GM12878 (cell line): ENCODE data around the gene TUB. TPM values are rescaled to one million over a fixed set of nuclear protein-coding genes. Genes with fewer than 3 reads are reported as not detected.

Source experiments
- ATAC-seq: fragments of 200-7000 bp; cut with Tn5 transposase; 3 replicates; pipeline ENCODE4 v1.9.1; 2020; ENCODE audit warnings: mild to moderate bottlenecking, moderate library complexity
- BruUV-seq: library from RNA; stranded (reverse); fragments of 400-500 nt; replicated peaks from 2 replicates; lab custom pipeline; 2021; lab: Mats Ljungman, UMichigan
- CTCF ChIA-PET: fragments of 300-600 bp; sonication (Branson Sonifier 250); formaldehyde crosslinking; extraction: SDS; loops from one replicate; lab custom pipeline; 2021; ENCODE audit warnings: inconsistent platforms; lab: Yijun Ruan, JAX
- POLR2A ChIA-PET: fragments of 350-600 bp; formaldehyde crosslinking; extraction: SDS; loops from one replicate; lab custom pipeline; 2021; ENCODE audit warnings: inconsistent platforms; lab: Charles Lee
- RAD21 ChIA-PET: fragments of 300-600 bp; sonication (Branson Sonifier 250); formaldehyde crosslinking; loops from one replicate; lab custom pipeline; 2023; ENCODE audit warnings: antibody characterized with exemption; ENCODE audit not compliant: unreplicated experiment; lab: Charles Lee
- SMC1A ChIA-PET: fragments of 300-600 bp; sonication (Branson Sonifier 250); formaldehyde crosslinking; loops from one replicate; lab custom pipeline; 2023; ENCODE audit not compliant: unreplicated experiment, uncharacterized antibody; lab: Charles Lee
- DNase-seq: peaks from one replicate; pipeline ENCODE4 v3.0.0-alpha.2; 2011; ENCODE audit warnings: low read depth, low spot score
- FAIRE-seq: peaks from 3 replicates; lab custom pipeline; 2011; peaks lifted over from hg19 to GRCh38; lab: Jason Lieb, UNC
- H2AFZ ChIP-seq: 2 replicates; pipeline ENCODE4 v1.6.0; 2011; ENCODE audit warnings: low read depth, low read length, control low read depth; ENCODE audit not compliant: control insufficient read depth
- H3K27ac ChIP-seq: 2 replicates; pipeline ENCODE4 v1.5.1; 2011; ENCODE audit warnings: control low read depth; ENCODE audit not compliant: control insufficient read depth, insufficient read depth
- H3K27me3 ChIP-seq, 2 experiments: replicated peaks in 1 of 2; 2 replicates each; pipeline versions ENCODE4 v1.6.0 to v1.6.1; 2011; ENCODE audit warnings: low read length in 1 of 2; ENCODE audit not compliant: control insufficient read depth in 2 of 2, insufficient read depth in 2 of 2
- H3K36me3 ChIP-seq, 2 experiments: 2 replicates each; pipeline ENCODE4 v1.5.1; 2011; ENCODE audit warnings: low read length in 1 of 2; ENCODE audit not compliant: control insufficient read depth in 2 of 2, insufficient read depth in 2 of 2
- H3K4me1 ChIP-seq: 2 replicates; pipeline ENCODE4 v1.6.1; 2011; ENCODE audit warnings: mild to moderate bottlenecking, low read length, moderate library complexity, mixed read lengths; ENCODE audit not compliant: control insufficient read depth, insufficient read depth
- H3K4me2 ChIP-seq: 2 replicates; pipeline ENCODE4 v1.6.0; 2011; ENCODE audit warnings: control low read depth; ENCODE audit not compliant: control insufficient read depth, insufficient read depth
- H3K4me3 ChIP-seq: fragments of 200-600 bp; sonication (generic); 2 replicates; pipeline ENCODE4 v1.5.1; 2016
- H3K79me2 ChIP-seq: 2 replicates; pipeline ENCODE4 v1.6.0; 2011; ENCODE audit warnings: low read length; ENCODE audit not compliant: control insufficient read depth, insufficient read depth
- H3K9ac ChIP-seq: 2 replicates; pipeline ENCODE4 v1.8.0; 2011; ENCODE audit warnings: low read length, control low read depth, mixed read lengths; ENCODE audit not compliant: control insufficient read depth, insufficient read depth
- H3K9me3 ChIP-seq: replicated peaks from 3 replicates; pipeline ENCODE4 v1.5.1; 2011; ENCODE audit warnings: mild to moderate bottlenecking, low read length; ENCODE audit not compliant: control insufficient read depth, insufficient read depth
- H4K20me1 ChIP-seq: 2 replicates; pipeline ENCODE4 v1.6.0; 2011; ENCODE audit not compliant: control insufficient read depth, insufficient read depth
- ASH2L ChIP-seq: fragments of 300-600, 200-600 bp; sonication (generic); IDR thresholded peaks from 2 replicates; pipeline ENCODE4 v1.6.1; 2017; ENCODE audit warnings: low read depth, mild to moderate bottlenecking, borderline replicate concordance
- BACH1 ChIP-seq: fragments of 450-650 bp; IDR thresholded peaks from 2 replicates; pipeline ENCODE4 v1.6.1; 2017; ENCODE audit warnings: mild to moderate bottlenecking, borderline replicate concordance
- BCL11A ChIP-seq: IDR thresholded peaks from 2 replicates; pipeline ENCODE4 v1.6.1; 2011; ENCODE audit warnings: low read depth, low read length
- CEBPB ChIP-seq, 2 experiments: fragments of 150-350 bp in 1 of 2; IDR thresholded peaks; 2 replicates each; pipeline ENCODE4 v1.6.1; 2012 to 2014; ENCODE audit warnings: low read depth in 2 of 2, low read length in 2 of 2, borderline replicate concordance in 1 of 2, inconsistent platforms in 1 of 2
- CEBPZ ChIP-seq: fragments of 150-350 bp; IDR thresholded peaks from 2 replicates; pipeline ENCODE4 v1.6.1; 2016; ENCODE audit warnings: low read depth, low read length
- EED ChIP-seq: sonication (generic); IDR thresholded peaks from 2 replicates; pipeline ENCODE4 v1.6.1; 2016; ENCODE audit warnings: antibody characterized with exemption, low read depth
- IRF4 ChIP-seq: IDR thresholded peaks from 2 replicates; pipeline ENCODE4 v1.6.1; 2011; ENCODE audit warnings: low read depth, low read length
- NBN ChIP-seq: fragments of 450-650 bp; IDR thresholded peaks from 2 replicates; pipeline ENCODE4 v1.6.1; 2016
- SUZ12 ChIP-seq: fragments of 200-600 bp; sonication (generic); IDR thresholded peaks from one replicate; pipeline ENCODE4 v1.6.1; 2018; ENCODE audit warnings: antibody characterized with exemption, mild to moderate bottlenecking; ENCODE audit not compliant: unreplicated experiment
- WGBS: methylation state at CpG from one replicate; pipeline ENCODE4 v1.1.6; 2016; ENCODE audit warnings: low lambda C conversion rate; ENCODE audit not compliant: insufficient replicate concordance, insufficient coverage; ENCODE audit errors: missing lambda C conversion rate; 5-methylcytosine and 5-hydroxymethylcytosine counted together
- in situ Hi-C: fragments of 300-500 bp; cut with MboI; formaldehyde crosslinking; loops from 9 replicates; pipeline ENCODE4 v1.14.3; 2018; ENCODE audit warnings: mixed read lengths
- intact Hi-C: fragments of 100-400 bp; cut with micrococcal nuclease; formaldehyde crosslinking; loops from one replicate; pipeline ENCODE4 v1.14.2; 2022; ENCODE audit not compliant: unreplicated experiment
- polyA plus RNA-seq, 11 experiments: library from polyadenylated mRNA; depleted of rRNA in 4 of 11; unstranded in 6 of 11; stranded (reverse) in 5 of 11; fragments of >200 nt; fragmentation: Nextera tagmentation in 4 of 11; fragmentation: Illumina TruSeq in 1 of 11; extraction: Ambion mirVana in 4 of 11; extraction: Trizol in 1 of 11; gene quantifications; 1 replicate in 1 of 11; 2 replicates in 10 of 11; pipeline versions ENCODE4 v1.2.1 to v1.2.3, GENCODE V29; 2011 to 2016; ENCODE audit warnings: inconsistent platforms in 2 of 11, missing spikeins in 2 of 11, low read depth in 1 of 11
- total RNA-seq, 4 experiments: library from RNA; depleted of rRNA in 3 of 4; stranded (reverse); fragments of >200 nt in 3 of 4; fragmentation: Illumina TruSeq in 1 of 4; extraction: Trizol in 1 of 4; gene quantifications; 2 replicates each; pipeline versions ENCODE4 v1.2.1 to v1.2.3, GENCODE V29; 2013 to 2021
- TF ChIP-seq, protein P1 (sequence below): fragments of 450-650 bp; formaldehyde crosslinking; IDR thresholded peaks from 2 replicates; pipeline ENCODE4 v1.4.0; 2020; ENCODE audit warnings: mild to moderate bottlenecking, moderate library complexity

Gene TUB
- total and polyA plus RNA-seq, 10 of the 15 experiments (the other 5 are each of a cell fraction or from before 2014, with no cell fraction given) = 0.01 to 0.06 (median 0.03) TPM; not detected in 6

DNA sequence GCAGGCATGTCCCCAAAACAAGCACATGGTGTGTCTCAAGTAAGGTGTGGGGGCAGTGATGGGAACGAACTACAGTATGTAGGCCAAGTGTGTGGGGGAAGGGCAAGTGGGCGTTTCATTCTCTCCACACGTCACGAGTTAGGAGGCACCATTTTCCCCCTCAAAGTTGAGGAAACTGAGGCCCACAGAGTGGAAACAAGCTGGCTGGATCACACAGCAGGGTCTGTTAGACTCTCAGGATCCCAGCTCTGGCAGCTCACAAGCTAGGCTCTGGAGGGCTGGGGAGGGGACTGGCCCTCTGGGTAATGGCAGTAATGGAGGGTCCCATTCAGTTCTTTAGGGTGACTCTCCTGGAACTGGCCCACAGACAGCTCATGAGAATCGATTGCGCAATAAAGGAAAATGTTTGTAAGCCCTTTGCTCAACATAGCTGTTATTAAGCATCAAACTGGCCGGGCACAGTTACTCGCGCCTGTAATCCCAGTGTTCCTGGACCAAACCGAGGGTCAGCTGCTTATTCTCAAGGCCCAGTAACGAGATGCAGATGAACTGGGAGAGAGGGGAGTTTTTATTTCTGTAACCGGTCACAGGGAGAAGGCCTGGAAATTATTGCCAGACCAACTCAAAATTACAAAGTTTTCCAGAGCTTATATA, 24.1 kb upstream of the TUB start:
- intact Hi-C loops = no loop called here
- no peak for FAIRE-seq
- peak in 1 of 2 experiments; percentile 79; a peak in 1 of 4 replicates for TF ChIP-seq CEBPB (IDR thresholded peaks at IDR 0.05; ENCODE audit: borderline replicate concordance in 1 of 2, low read depth in 2 of 2, low read length in 2 of 2)
- TF ChIP-seq BCL11A = no peak
- CTCF ChIA-PET = interaction anchor here (0.6 to 2.6 kb wide), 4 partner anchors 24 to 112 kb away, joined by 3 to 11 read pairs (median 6); no protein-coding TSS in a partner anchor
- WGBS = 50% methylated on average over 12 of the region's 12 CpGs
- Histone ChIP-seq H3K27ac (no peak overlapping the region), H3K4me1 (no peaks in the 10 kb centered on the region), H3K4me2 (no peak overlapping the region), H2AFZ (no peak overlapping the region), H3K9me3 (no peaks in the 10 kb centered on the region), H3K27me3 (no peaks in the 10 kb centered on the region), H4K20me1 (no peaks in the 10 kb centered on the region), H3K36me3 (no peaks in the 10 kb centered on the region), H3K9ac (no peak overlapping the region), H3K4me3 (no peak overlapping the region), H3K79me2 (no peaks in the 10 kb centered on the region)
- RAD21 ChIA-PET = no interaction called here
- in situ Hi-C loops = no loop called here
- no peak for DNase-seq
- BruUV-seq = no TSS peak
- POLR2A ChIA-PET = no interaction called here
- SMC1A ChIA-PET = interaction anchor here (0.8 to 1.2 kb wide), 2 partner anchors 8 to 43 kb away, joined by 3 read pairs; no protein-coding TSS in a partner anchor
- ATAC-seq = no peak

DNA sequence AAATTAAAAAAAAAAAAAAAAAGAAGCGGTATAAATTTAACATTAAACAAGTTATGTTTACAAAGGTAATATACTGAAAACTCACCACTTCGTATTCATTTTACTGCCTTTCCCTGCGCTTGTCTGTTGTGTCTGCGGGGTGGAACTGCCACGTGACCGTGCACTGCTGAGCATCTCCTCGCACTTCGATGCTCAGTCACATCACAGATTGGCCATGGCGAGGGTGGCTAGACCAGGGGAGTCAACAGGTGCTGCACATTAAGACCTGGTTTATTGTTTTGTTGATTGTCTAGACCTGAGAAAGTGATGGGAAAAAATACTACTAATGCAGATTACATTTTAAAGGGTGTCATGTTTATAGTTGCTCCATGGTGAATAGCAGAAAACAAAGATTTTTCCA, 22.8 kb upstream of the TUB start:
- 70% methylated on average over 9 of the region's 9 CpGs for WGBS
- SMC1A ChIA-PET = interaction anchor here (1.6 kb wide), 1 partner anchor 10 kb away, joined by 3 read pairs; no protein-coding TSS in a partner anchor
- RAD21 ChIA-PET = no interaction called here
- no peaks in the 10 kb centered on the region for H3K36me3 ChIP-seq
- no peak for FAIRE-seq
- no peak for ATAC-seq
- H3K4me1 ChIP-seq = no peaks in the 10 kb centered on the region
- no peaks in the 10 kb centered on the region for H3K9me3 ChIP-seq
- POLR2A ChIA-PET = no interaction called here
- no peak overlapping the region for H3K4me3 ChIP-seq
- no peak for DNase-seq
- no peaks in the 10 kb centered on the region for H3K27me3 ChIP-seq
- in situ Hi-C loops (no loop called here), intact Hi-C loops (no loop called here)
- H3K79me2 ChIP-seq = no peaks in the 10 kb centered on the region
- H3K27ac ChIP-seq = no peak overlapping the region
- no peak overlapping the region; the same call in 1 of the 2 replicates for H3K4me2 ChIP-seq
- H3K9ac ChIP-seq = no peak overlapping the region
- H2AFZ ChIP-seq = no peak overlapping the region
- no peaks in the 10 kb centered on the region for H4K20me1 ChIP-seq
- BruUV-seq = no TSS peak
- CTCF ChIA-PET = no interaction called here
- TF ChIP-seq SUZ12 (no peak), CEBPZ (no peak), ASH2L (no peak), EED (no peak), NBN (no peak), BACH1 (no peak), IRF4 (no peak)
- TF ChIP-seq, protein P1, sequence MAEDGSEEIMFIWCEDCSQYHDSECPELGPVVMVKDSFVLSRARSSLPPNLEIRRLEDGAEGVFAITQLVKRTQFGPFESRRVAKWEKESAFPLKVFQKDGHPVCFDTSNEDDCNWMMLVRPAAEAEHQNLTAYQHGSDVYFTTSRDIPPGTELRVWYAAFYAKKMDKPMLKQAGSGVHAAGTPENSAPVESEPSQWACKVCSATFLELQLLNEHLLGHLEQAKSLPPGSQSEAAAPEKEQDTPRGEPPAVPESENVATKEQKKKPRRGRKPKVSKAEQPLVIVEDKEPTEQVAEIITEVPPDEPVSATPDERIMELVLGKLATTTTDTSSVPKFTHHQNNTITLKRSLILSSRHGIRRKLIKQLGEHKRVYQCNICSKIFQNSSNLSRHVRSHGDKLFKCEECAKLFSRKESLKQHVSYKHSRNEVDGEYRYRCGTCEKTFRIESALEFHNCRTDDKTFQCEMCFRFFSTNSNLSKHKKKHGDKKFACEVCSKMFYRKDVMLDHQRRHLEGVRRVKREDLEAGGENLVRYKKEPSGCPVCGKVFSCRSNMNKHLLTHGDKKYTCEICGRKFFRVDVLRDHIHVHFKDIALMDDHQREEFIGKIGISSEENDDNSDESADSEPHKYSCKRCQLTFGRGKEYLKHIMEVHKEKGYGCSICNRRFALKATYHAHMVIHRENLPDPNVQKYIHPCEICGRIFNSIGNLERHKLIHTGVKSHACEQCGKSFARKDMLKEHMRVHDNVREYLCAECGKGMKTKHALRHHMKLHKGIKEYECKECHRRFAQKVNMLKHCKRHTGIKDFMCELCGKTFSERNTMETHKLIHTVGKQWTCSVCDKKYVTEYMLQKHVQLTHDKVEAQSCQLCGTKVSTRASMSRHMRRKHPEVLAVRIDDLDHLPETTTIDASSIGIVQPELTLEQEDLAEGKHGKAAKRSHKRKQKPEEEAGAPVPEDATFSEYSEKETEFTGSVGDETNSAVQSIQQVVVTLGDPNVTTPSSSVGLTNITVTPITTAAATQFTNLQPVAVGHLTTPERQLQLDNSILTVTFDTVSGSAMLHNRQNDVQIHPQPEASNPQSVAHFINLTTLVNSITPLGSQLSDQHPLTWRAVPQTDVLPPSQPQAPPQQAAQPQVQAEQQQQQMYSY (CRISPR knock-in tag) = no peak
